Coronary artery (tissue), 2 donors: ENCODE measurements around the gene ST8SIA2.

Experiments used
- DNase-seq: peaks from one replicate; pipeline ENCODE4 v3.0.0-alpha.2; 2017; ENCODE audit warnings: low spot score
- H3K27ac ChIP-seq, 2 donors: fragments of 200-600 bp; sonication (generic); one replicate each; pipeline ENCODE4 v1.5.1; 2016 to 2019
- H3K4me3 ChIP-seq: fragments of 200-600 bp; sonication (generic); 2 replicates; pipeline ENCODE4 v1.5.1; 2016; ENCODE audit warnings: mild to moderate bottlenecking, moderate library complexity
- CTCF ChIP-seq: fragments of 200-600 bp; sonication (generic); IDR thresholded peaks from one replicate; pipeline ENCODE4 v1.5.1; 2019; ENCODE audit warnings: antibody characterized with exemption

The ST8SIA2 gene

GRCh38 chr15:92409006-92409405, 15.3 kb downstream of the ST8SIA2 start:
- H3K27ac ChIP-seq, result no peak overlapping the region
- TF ChIP-seq CTCF, result no peak
- no peak overlapping the region for H3K4me3 ChIP-seq
- DNase-seq, result no peak

GRCh38 chr15:92409521-92409920, 15.8 kb downstream of the ST8SIA2 start:
- no peak for TF ChIP-seq CTCF
- no peak for DNase-seq
- no peak overlapping the region for H3K4me3 ChIP-seq
- H3K27ac ChIP-seq, result no peak overlapping the region

GRCh38 chr15:92410537-92410936, 16.9 kb downstream of the ST8SIA2 start:
- TF ChIP-seq CTCF, result no peak
- DNase-seq, result no peak
- Histone ChIP-seq H3K4me3 (no peak overlapping the region), H3K27ac (no peak overlapping the region)

GRCh38 chr15:92411256-92411655, 17.6 kb downstream of the ST8SIA2 start:
- no peak for DNase-seq
- Histone ChIP-seq H3K27ac (no peak overlapping the region), H3K4me3 (no peak overlapping the region)
- TF ChIP-seq CTCF, result no peak

- no peak for DNase-seq
- Histone ChIP-seq H3K27ac (no peak overlapping the region), H3K4me3 (no peak overlapping the region)
- no peak for TF ChIP-seq CTCF
These were observed 19.8 kb downstream of the ST8SIA2 start for GRCh38 chr15:92413510-92413909.

GRCh38 chr15:92415639-92416297, 22.1 kb downstream of the ST8SIA2 start:
- no peak for TF ChIP-seq CTCF

GRCh38 chr15:92416557-92416956, 22.9 kb downstream of the ST8SIA2 start:
- DNase-seq, result no peak
- H3K27ac ChIP-seq, result no peak overlapping the region
- no peak overlapping the region for H3K4me3 ChIP-seq
- no peak for TF ChIP-seq CTCF

More at GRCh38 chr15:92415639-92416297, 22.1 kb downstream of the ST8SIA2 start:
- Histone ChIP-seq H3K27ac (no peak overlapping the region), H3K4me3 (no peak overlapping the region)
- DNase-seq, result no peak
